ENCODE results near the gene SSH2.

- TF ChIP-seq EZH2phosphoT487 (IDR thresholded peaks at IDR 0.05; ENCODE audit: insufficient read depth, low read depth), result no peak
- TF ChIP-seq EZH2 (IDR thresholded peaks at IDR 0.05; ENCODE audit: insufficient read depth, poor library complexity, severe bottlenecking), result no peak
These were observed 157.0 kb downstream of the SSH2 start for GRCh38 chr17:29772981-29773380.

Data from GM23248 (cell line).